ENCODE results near the gene SERPINA5. TPM values are rescaled to one million over a fixed set of nuclear protein-coding genes. Genes with fewer than 3 reads are reported as not detected.

SERPINA5 gene
- total and polyA plus RNA-seq, 2 donors, result 0.24 to 1.7 TPM

- no peaks in the 10 kb centered on the region for H3K4me1 ChIP-seq (ENCODE audit: control insufficient read depth in 2 of 2, insufficient read depth in 2 of 2, low read length in 2 of 2)
- H3K36me3 ChIP-seq (ENCODE audit: control insufficient read depth in 2 of 2, insufficient read depth in 2 of 2, low read length in 1 of 2), result no peaks in the 10 kb centered on the region
- peak in 6 of 9 donors; percentile 4 to 49 (median 16) for DNase-seq (ENCODE audit: low read depth in 6 of 9, low spot score in 9 of 9)
- H3K9me3 ChIP-seq (ENCODE audit: control insufficient read depth in 2 of 2, insufficient read depth in 1 of 2, low read length in 1 of 2), result no peaks in the 10 kb centered on the region
- no peak overlapping the region for H3K27ac ChIP-seq (ENCODE audit: low read depth in 1 of 2, low read length in 1 of 2)
- peaks cover 0 to 4% of the 10 kb centered on the region in 2 donors for H3K27me3 ChIP-seq (ENCODE audit: control insufficient read depth in 2 of 2, insufficient read depth in 1 of 2, low read length in 1 of 2)
- no peak overlapping the region for H3K4me3 ChIP-seq (ENCODE audit: low read length in 2 of 2)
- WGBS, result 33% methylated on average over 24 of the region's 24 CpGs
These were observed 31.9 kb upstream of the SERPINA5 start for GRCh38 chr14:94548999-94549985.

DNA sequence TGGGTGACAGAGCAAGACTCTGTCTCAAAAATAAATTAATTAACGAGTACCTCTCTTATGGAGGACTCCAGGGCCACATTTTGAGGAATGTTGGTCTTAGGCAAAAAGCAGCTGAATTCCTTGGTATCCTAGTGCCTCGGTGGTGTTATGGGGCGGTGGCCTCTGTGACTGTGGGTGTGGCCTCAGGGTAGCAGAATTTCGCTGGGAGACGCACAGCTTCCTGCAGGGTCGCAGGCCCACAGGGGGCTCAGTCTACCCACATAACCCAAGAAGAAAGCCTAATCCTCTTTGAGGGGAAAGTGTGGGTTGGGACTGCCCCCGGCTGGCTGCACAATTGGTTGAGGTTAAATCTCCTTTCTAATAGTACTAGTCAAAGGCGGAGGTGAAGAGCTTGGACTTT lies 31.2 kb upstream of the SERPINA5 start:
- Histone ChIP-seq H3K36me3 (ENCODE audit: control insufficient read depth in 2 of 2, insufficient read depth in 2 of 2, low read length in 1 of 2) (no peaks in the 10 kb centered on the region), H3K4me1 (ENCODE audit: control insufficient read depth in 2 of 2, insufficient read depth in 2 of 2, low read length in 2 of 2) (no peaks in the 10 kb centered on the region), H3K4me3 (ENCODE audit: low read length in 2 of 2) (no peak overlapping the region), H3K27me3 (ENCODE audit: control insufficient read depth in 2 of 2, insufficient read depth in 1 of 2, low read length in 1 of 2) (peaks cover 0 to 4% of the 10 kb centered on the region in 2 donors), H3K27ac (ENCODE audit: low read depth in 1 of 2, low read length in 1 of 2) (no peak overlapping the region), H3K9me3 (ENCODE audit: control insufficient read depth in 2 of 2, insufficient read depth in 1 of 2, low read length in 1 of 2) (no peaks in the 10 kb centered on the region)
- DNase-seq (ENCODE audit: low read depth in 6 of 9, low spot score in 9 of 9), result no peak
- WGBS, result 77% methylated on average over 8 of the region's 8 CpGs

- Histone ChIP-seq H3K9me3 (ENCODE audit: control insufficient read depth in 2 of 2, insufficient read depth in 1 of 2, low read length in 1 of 2) (no peaks in the 10 kb centered on the region), H3K27me3 (ENCODE audit: control insufficient read depth in 2 of 2, insufficient read depth in 1 of 2, low read length in 1 of 2) (no peaks in the 10 kb centered on the region), H3K4me3 (ENCODE audit: low read length in 2 of 2) (no peak overlapping the region), H3K4me1 (ENCODE audit: control insufficient read depth in 2 of 2, insufficient read depth in 2 of 2, low read length in 2 of 2) (no peaks in the 10 kb centered on the region), H3K27ac (ENCODE audit: low read depth in 1 of 2, low read length in 1 of 2) (no peak overlapping the region), H3K36me3 (ENCODE audit: control insufficient read depth in 2 of 2, insufficient read depth in 2 of 2, low read length in 1 of 2) (no peaks in the 10 kb centered on the region)
- WGBS, result 92% methylated on average over 9 of the region's 9 CpGs
- no peak for DNase-seq (ENCODE audit: low read depth in 6 of 9, low spot score in 9 of 9)
These were observed 25.2 kb upstream of the SERPINA5 start for GRCh38 chr14:94555991-94556390.

GRCh38 chr14:94557327-94557726 lies 23.9 kb upstream of the SERPINA5 start:
- Histone ChIP-seq H3K27me3 (ENCODE audit: control insufficient read depth in 2 of 2, insufficient read depth in 1 of 2, low read length in 1 of 2) (no peaks in the 10 kb centered on the region), H3K27ac (ENCODE audit: low read depth in 1 of 2, low read length in 1 of 2) (no peak overlapping the region), H3K4me3 (ENCODE audit: low read length in 2 of 2) (no peak overlapping the region), H3K9me3 (ENCODE audit: control insufficient read depth in 2 of 2, insufficient read depth in 1 of 2, low read length in 1 of 2) (no peaks in the 10 kb centered on the region), H3K36me3 (ENCODE audit: control insufficient read depth in 2 of 2, insufficient read depth in 2 of 2, low read length in 1 of 2) (no peaks in the 10 kb centered on the region), H3K4me1 (ENCODE audit: control insufficient read depth in 2 of 2, insufficient read depth in 2 of 2, low read length in 2 of 2) (no peaks in the 10 kb centered on the region)
- DNase-seq (ENCODE audit: low read depth in 6 of 9, low spot score in 9 of 9), result no peak
- WGBS, result 97% methylated on average over 1 of the region's 1 CpG

DNA sequence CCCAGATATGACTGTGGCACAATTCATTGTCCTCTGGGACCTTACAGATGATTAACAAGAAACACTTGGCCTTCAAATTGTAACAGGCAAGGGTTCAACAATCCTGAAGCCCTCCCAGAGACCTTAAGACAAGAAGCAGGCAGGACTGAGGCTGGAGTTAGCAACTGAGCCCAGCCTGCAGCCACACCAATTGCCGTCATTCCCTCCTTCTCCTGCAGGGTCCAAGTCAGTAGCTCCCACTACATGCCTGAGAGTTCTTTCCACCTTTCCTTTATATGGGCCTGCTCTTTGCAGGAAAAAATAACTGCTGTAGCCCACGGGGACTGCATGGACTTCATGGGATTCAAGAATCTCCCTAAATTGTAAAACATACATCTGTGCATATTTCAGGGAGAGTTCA lies 22.4 kb upstream of the SERPINA5 start:
- H3K27ac ChIP-seq (ENCODE audit: low read depth in 1 of 2, low read length in 1 of 2), result no peak overlapping the region
- 88% methylated on average over 2 of the region's 2 CpGs for WGBS
- no peak overlapping the region for H3K4me3 ChIP-seq (ENCODE audit: low read length in 2 of 2)
- H3K9me3 ChIP-seq (ENCODE audit: control insufficient read depth in 2 of 2, insufficient read depth in 1 of 2, low read length in 1 of 2), result no peaks in the 10 kb centered on the region
- no peaks in the 10 kb centered on the region for H3K27me3 ChIP-seq (ENCODE audit: control insufficient read depth in 2 of 2, insufficient read depth in 1 of 2, low read length in 1 of 2)
- no peaks in the 10 kb centered on the region for H3K4me1 ChIP-seq (ENCODE audit: control insufficient read depth in 2 of 2, insufficient read depth in 2 of 2, low read length in 2 of 2)
- H3K36me3 ChIP-seq (ENCODE audit: control insufficient read depth in 2 of 2, insufficient read depth in 2 of 2, low read length in 1 of 2), result no peaks in the 10 kb centered on the region
- no peak for DNase-seq (ENCODE audit: low read depth in 6 of 9, low spot score in 9 of 9)

- no peak overlapping the region for H3K4me3 ChIP-seq (ENCODE audit: low read length in 2 of 2)
- no peaks in the 10 kb centered on the region for H3K27me3 ChIP-seq (ENCODE audit: control insufficient read depth in 2 of 2, insufficient read depth in 1 of 2, low read length in 1 of 2)
- H3K9me3 ChIP-seq (ENCODE audit: control insufficient read depth in 2 of 2, insufficient read depth in 1 of 2, low read length in 1 of 2), result no peaks in the 10 kb centered on the region
- H3K27ac ChIP-seq (ENCODE audit: low read depth in 1 of 2, low read length in 1 of 2), result no peak overlapping the region
- no peaks in the 10 kb centered on the region for H3K36me3 ChIP-seq (ENCODE audit: control insufficient read depth in 2 of 2, insufficient read depth in 2 of 2, low read length in 1 of 2)
- 93% methylated on average over 9 of the region's 9 CpGs for WGBS
- no peaks in the 10 kb centered on the region for H3K4me1 ChIP-seq (ENCODE audit: control insufficient read depth in 2 of 2, insufficient read depth in 2 of 2, low read length in 2 of 2)
- no peak for DNase-seq (ENCODE audit: low read depth in 6 of 9, low spot score in 9 of 9)
These were observed 21.5 kb upstream of the SERPINA5 start for GRCh38 chr14:94559638-94560290.

DNA sequence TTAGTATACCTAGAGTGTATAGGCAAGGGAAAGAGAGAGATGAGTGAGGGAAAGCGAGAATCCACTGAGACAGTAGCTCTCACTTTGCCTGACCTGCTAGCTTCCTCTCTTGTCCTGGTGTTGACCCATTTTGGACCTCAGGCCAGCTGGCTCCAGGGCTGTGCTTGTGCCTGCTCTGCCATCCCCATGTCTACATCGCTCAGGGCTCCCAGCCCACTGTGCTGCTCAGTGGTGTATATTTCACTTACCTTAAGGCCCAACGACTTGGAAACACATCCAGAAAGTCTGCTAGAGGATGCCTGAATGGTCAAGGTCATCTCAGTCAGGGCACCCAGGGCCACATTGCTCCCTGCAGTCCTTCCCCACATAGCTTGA lies 20.9 kb upstream of the SERPINA5 start:
- Histone ChIP-seq H3K27me3 (ENCODE audit: control insufficient read depth in 2 of 2, insufficient read depth in 1 of 2, low read length in 1 of 2) (no peaks in the 10 kb centered on the region), H3K4me3 (ENCODE audit: low read length in 2 of 2) (no peak overlapping the region), H3K9me3 (ENCODE audit: control insufficient read depth in 2 of 2, insufficient read depth in 1 of 2, low read length in 1 of 2) (no peaks in the 10 kb centered on the region), H3K27ac (ENCODE audit: low read depth in 1 of 2, low read length in 1 of 2) (no peak overlapping the region), H3K36me3 (ENCODE audit: control insufficient read depth in 2 of 2, insufficient read depth in 2 of 2, low read length in 1 of 2) (no peaks in the 10 kb centered on the region), H3K4me1 (ENCODE audit: control insufficient read depth in 2 of 2, insufficient read depth in 2 of 2, low read length in 2 of 2) (no peaks in the 10 kb centered on the region)
- no peak for DNase-seq (ENCODE audit: low read depth in 6 of 9, low spot score in 9 of 9)
- WGBS, result 81% methylated on average over 3 of the region's 3 CpGs

- WGBS, result 93% methylated on average over 11 of the region's 11 CpGs
- DNase-seq (ENCODE audit: low read depth in 6 of 9, low spot score in 9 of 9), result no peak
These were observed 20.2 kb upstream of the SERPINA5 start, which contains the start of gene SERPINA4 for GRCh38 chr14:94560751-94561655. Gene SERPINA4 (plus strand): TSS chr14:94561442. CDS start chr14:94563483, 2,041 bp downstream.

More at GRCh38 chr14:94560751-94561655, 20.2 kb upstream of the SERPINA5 start, which contains the start of gene SERPINA4:
- H3K4me1 ChIP-seq (ENCODE audit: control insufficient read depth in 2 of 2, insufficient read depth in 2 of 2, low read length in 2 of 2), result no peaks in the 10 kb centered on the region
- no peaks in the 10 kb centered on the region for H3K9me3 ChIP-seq (ENCODE audit: control insufficient read depth in 2 of 2, insufficient read depth in 1 of 2, low read length in 1 of 2)
- no peak within 1 kb of the TSS for H3K4me3 ChIP-seq (ENCODE audit: low read length in 2 of 2)
- H3K27ac ChIP-seq (ENCODE audit: low read depth in 1 of 2, low read length in 1 of 2), result no peak within 1 kb of the TSS
- no peaks in the 10 kb centered on the region for H3K36me3 ChIP-seq (ENCODE audit: control insufficient read depth in 2 of 2, insufficient read depth in 2 of 2, low read length in 1 of 2)
- H3K27me3 ChIP-seq (ENCODE audit: control insufficient read depth in 2 of 2, insufficient read depth in 1 of 2, low read length in 1 of 2), result no peaks in the 10 kb centered on the region
